DND-41 (cell line): ENCODE data around the gene NOP16.

Experiments used
- CTCF ChIP-seq: IDR thresholded peaks from 2 replicates; pipeline ENCODE4 v1.5.1; 2012; ENCODE audit warnings: borderline replicate concordance, low read length, moderate library complexity, mild to moderate bottlenecking; ENCODE audit not compliant: poor library complexity, severe bottlenecking; ENCODE audit errors: extremely low read depth
- EZH2 ChIP-seq: IDR thresholded peaks from 3 replicates; pipeline ENCODE4 v1.6.1; 2012; ENCODE audit warnings: borderline replicate concordance, low read depth, mild to moderate bottlenecking, moderate library complexity, low read length, inconsistent platforms; ENCODE audit not compliant: severe bottlenecking

GRCh38 chr5:176359658-176360057, 28.7 kb downstream of the NOP16 start:
- TF ChIP-seq CTCF (no peak), EZH2 (no peak)
